Duodenal mucosa (tissue), 2 donors: ENCODE measurements around the gene UNC13B.

Source experiments
- H3K27ac ChIP-seq: one replicate; pipeline ENCODE4 v1.7.0; 2013; ENCODE audit warnings: low read depth, low read length
- H3K27me3 ChIP-seq, 2 donors: one replicate each; pipeline ENCODE4 v1.7.0; 2013; ENCODE audit warnings: low read length in 2 of 2, control low read depth in 1 of 2; ENCODE audit not compliant: insufficient read depth in 2 of 2, control insufficient read depth in 1 of 2
- H3K36me3 ChIP-seq, 2 donors: one replicate each; pipeline ENCODE4 v1.7.0; 2013; ENCODE audit warnings: low read length in 2 of 2, control low read depth in 1 of 2; ENCODE audit not compliant: insufficient read depth in 2 of 2, control insufficient read depth in 1 of 2
- H3K4me1 ChIP-seq, 2 donors: one replicate each; pipeline ENCODE4 v1.7.0; 2013; ENCODE audit warnings: low read length in 2 of 2, control low read depth in 1 of 2; ENCODE audit not compliant: insufficient read depth in 2 of 2, control insufficient read depth in 1 of 2
- H3K4me3 ChIP-seq, 2 donors: one replicate each; pipeline ENCODE4 v1.7.0; 2013; ENCODE audit warnings: low read length in 2 of 2, low read depth in 1 of 2
- H3K9ac ChIP-seq, 2 donors: one replicate each; pipeline ENCODE4 v1.7.0; 2013; ENCODE audit warnings: low read length in 2 of 2, low read depth in 1 of 2
- H3K9me3 ChIP-seq, 2 donors: one replicate each; pipeline ENCODE4 v1.7.0; 2013; ENCODE audit warnings: low read length in 2 of 2, control low read depth in 1 of 2; ENCODE audit not compliant: control insufficient read depth in 1 of 2

UNC13B gene

DNA sequence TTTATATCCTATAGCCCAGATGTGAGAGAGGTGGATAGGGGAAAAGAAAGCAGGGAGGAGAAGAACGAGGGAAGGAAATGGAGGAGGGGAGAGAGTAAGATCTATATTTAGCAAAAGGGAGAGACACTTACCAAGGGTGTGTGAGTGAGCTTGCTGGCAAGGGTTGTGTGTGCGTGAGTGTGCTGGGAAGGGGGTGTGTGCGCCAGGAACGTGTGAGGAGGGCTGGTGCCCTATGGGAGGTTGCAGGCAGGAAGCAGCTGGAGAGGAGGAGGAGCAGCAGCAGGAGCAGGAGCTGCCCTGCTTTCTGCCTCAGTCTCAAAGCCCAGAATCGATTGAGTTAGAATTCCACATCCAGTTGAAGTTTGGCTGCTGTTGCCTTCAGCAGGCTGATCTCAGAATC lies 179.8 kb downstream of the UNC13B start:
- Histone ChIP-seq H3K27me3 (no peaks in the 10 kb centered on the region), H3K36me3 (peaks cover 0 to 18% of the 10 kb centered on the region in 2 donors), H3K27ac (no peak overlapping the region), H3K4me3 (peak overlapping the region in 1 of 2 donors; percentile 4), H3K4me1 (peaks cover 4 to 9% of the 10 kb centered on the region in 2 donors), H3K9me3 (no peaks in the 10 kb centered on the region), H3K9ac (no peak overlapping the region)

DNA sequence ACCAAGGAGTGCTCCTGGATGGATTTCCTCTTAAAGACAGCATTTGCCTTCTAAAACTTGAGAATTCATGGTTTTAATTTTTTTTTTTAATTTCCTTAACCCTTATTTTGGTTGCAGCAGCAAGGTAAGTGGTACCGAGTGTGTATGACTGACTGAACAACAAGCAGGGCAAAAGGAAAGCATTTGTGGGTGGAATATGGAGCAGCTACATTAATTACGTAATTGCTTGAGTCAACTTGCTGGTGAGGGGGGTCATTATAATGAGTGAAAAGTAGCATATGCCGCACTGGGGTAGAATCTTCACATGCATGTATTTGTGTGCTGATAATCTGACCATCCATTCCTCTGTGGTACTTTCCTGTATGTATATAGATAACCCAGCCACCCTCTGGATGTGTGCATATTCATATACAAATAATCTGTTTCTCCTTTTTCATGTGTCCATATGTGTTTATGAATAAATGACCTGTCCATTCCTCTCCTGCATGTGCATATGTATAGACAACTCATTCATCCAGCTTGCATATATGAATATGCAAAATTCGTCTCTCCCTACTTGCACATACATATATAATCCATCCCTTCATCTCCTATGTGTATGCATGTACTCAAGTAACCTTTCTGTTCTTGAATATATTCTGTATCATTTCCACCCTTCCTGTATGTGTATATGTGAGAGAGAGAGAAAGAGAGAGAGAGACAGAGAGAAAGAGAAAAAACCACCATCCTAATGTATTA lies 180.6 kb downstream of the UNC13B start:
- Histone ChIP-seq H3K9me3 (no peaks in the 10 kb centered on the region), H3K9ac (no peak overlapping the region), H3K36me3 (peaks cover 0 to 18% of the 10 kb centered on the region in 2 donors), H3K27me3 (no peaks in the 10 kb centered on the region), H3K27ac (no peak overlapping the region), H3K4me3 (no peak overlapping the region), H3K4me1 (peaks cover 4 to 9% of the 10 kb centered on the region in 2 donors)

DNA sequence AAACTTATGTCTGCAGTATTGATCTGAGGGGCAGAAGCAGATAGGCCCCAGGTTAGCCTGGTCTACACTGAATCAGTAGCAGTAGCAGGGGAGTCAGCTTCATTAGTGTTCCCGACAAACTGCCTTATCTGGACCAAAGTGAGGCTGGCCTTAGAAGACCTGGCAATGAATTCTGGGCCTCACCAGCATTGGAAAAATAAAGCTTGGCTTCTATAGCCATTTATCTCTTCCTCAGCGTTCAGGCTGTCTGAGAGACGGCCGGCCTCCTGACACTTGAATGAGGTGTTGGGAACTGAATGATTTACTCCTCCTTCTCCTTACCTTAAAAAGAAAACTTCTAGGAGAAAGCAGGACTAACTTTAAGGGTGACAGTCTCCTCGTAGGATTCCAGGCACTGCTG lies 186.3 kb downstream of the UNC13B start:
- Histone ChIP-seq H3K9ac (no peak overlapping the region), H3K9me3 (no peaks in the 10 kb centered on the region), H3K36me3 (peaks cover 4 to 9% of the 10 kb centered on the region in 2 donors), H3K4me1 (no peaks in the 10 kb centered on the region), H3K4me3 (no peak overlapping the region), H3K27me3 (no peaks in the 10 kb centered on the region), H3K27ac (no peak overlapping the region)

- Histone ChIP-seq H3K36me3 (peaks cover 7 to 12% of the 10 kb centered on the region in 2 donors), H3K4me3 (no peak overlapping the region), H3K9me3 (no peaks in the 10 kb centered on the region), H3K27me3 (no peaks in the 10 kb centered on the region), H3K4me1 (no peaks in the 10 kb centered on the region), H3K9ac (no peak overlapping the region), H3K27ac (no peak overlapping the region)
Measured at GRCh38 chr9:35349287-35349990, 187.6 kb downstream of the UNC13B start.

GRCh38 chr9:35350212-35350611 lies 188.4 kb downstream of the UNC13B start:
- Histone ChIP-seq H3K36me3 (peaks cover 7 to 12% of the 10 kb centered on the region in 2 donors), H3K9ac (no peak overlapping the region), H3K4me3 (no peak overlapping the region), H3K27ac (no peak overlapping the region), H3K9me3 (no peaks in the 10 kb centered on the region), H3K27me3 (no peaks in the 10 kb centered on the region), H3K4me1 (no peaks in the 10 kb centered on the region)

- Histone ChIP-seq H3K27me3 (no peaks in the 10 kb centered on the region), H3K27ac (no peak overlapping the region), H3K9me3 (no peaks in the 10 kb centered on the region), H3K9ac (no peak overlapping the region), H3K36me3 (peaks cover 7 to 12% of the 10 kb centered on the region in 2 donors), H3K4me3 (no peak overlapping the region), H3K4me1 (no peaks in the 10 kb centered on the region)
Measured at GRCh38 chr9:35350827-35351549, 189.2 kb downstream of the UNC13B start.

- H3K27ac ChIP-seq: no peak overlapping the region
- H3K4me3 ChIP-seq: no peak overlapping the region
- H3K9ac ChIP-seq: no peak overlapping the region
- H3K36me3 ChIP-seq: peaks cover 7 to 12% of the 10 kb centered on the region in 2 donors
- no peaks in the 10 kb centered on the region for H3K9me3 ChIP-seq
- H3K4me1 ChIP-seq: no peaks in the 10 kb centered on the region
- no peaks in the 10 kb centered on the region for H3K27me3 ChIP-seq
Measured at GRCh38 chr9:35353731-35354365, 192.0 kb downstream of the UNC13B start.

- Histone ChIP-seq H3K9ac (no peak overlapping the region), H3K36me3 (peaks cover 7 to 12% of the 10 kb centered on the region in 2 donors), H3K4me1 (no peaks in the 10 kb centered on the region), H3K9me3 (no peaks in the 10 kb centered on the region), H3K27me3 (no peaks in the 10 kb centered on the region), H3K27ac (no peak overlapping the region), H3K4me3 (no peak overlapping the region)
Measured at GRCh38 chr9:35355939-35356338, 194.1 kb downstream of the UNC13B start.

DNA sequence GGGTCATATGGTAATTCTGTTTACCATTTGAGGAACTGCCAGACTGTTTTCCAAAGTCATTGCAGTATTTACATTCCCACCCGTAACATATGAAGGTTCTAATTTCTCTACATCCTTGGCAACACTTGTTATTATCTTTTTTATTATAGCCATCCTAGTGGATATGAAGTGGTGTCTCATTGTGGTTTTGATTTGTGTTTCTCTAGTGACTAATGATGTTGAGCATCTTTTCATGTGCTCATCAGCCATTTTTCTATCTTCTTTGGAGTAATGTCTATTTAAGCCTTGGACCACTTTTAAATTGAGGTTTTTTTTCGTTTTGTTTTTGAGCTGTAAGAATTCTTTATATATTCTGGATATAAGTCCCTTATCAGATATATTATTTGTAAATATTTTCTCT lies 195.3 kb downstream of the UNC13B start:
- H3K4me3 ChIP-seq: no peak overlapping the region
- no peaks in the 10 kb centered on the region for H3K4me1 ChIP-seq
- H3K9ac ChIP-seq: no peak overlapping the region
- H3K36me3 ChIP-seq: peaks cover 6 to 7% of the 10 kb centered on the region in 2 donors
- no peaks in the 10 kb centered on the region for H3K27me3 ChIP-seq
- no peak overlapping the region for H3K27ac ChIP-seq
- no peaks in the 10 kb centered on the region for H3K9me3 ChIP-seq
